IMR-90 (cell line): ENCODE measurements around the gene GPT2. TPM values are rescaled to one million over a fixed set of nuclear protein-coding genes. Genes with fewer than 3 reads are reported as not detected.
A peak's percentile ranks its signal among the peaks of the same experiment; 100 is the strongest.

ENCODE experiments used
- ATAC-seq: fragments of 200-7000 bp; cut with Tn5 transposase; 2 replicates; pipeline ENCODE4 v1.9.1; 2020; ENCODE audit warnings: low read depth, mild to moderate bottlenecking, moderate library complexity
- BruUV-seq: library from RNA; stranded (reverse); fragments of 400-500 nt; replicated peaks from 2 replicates; lab custom pipeline; 2021; lab: Mats Ljungman, UMichigan
- CTCF ChIA-PET: fragments of 300-600 bp; formaldehyde crosslinking; extraction: SDS; loops from one replicate; lab custom pipeline; 2021; ENCODE audit warnings: antibody characterized with exemption; lab: Yijun Ruan, JAX
- POLR2A ChIA-PET: fragments of 300-600 bp; sonication (Branson Sonifier 250); formaldehyde crosslinking; loops from one replicate; lab custom pipeline; 2022; ENCODE audit warnings: antibody characterized with exemption; ENCODE audit not compliant: unreplicated experiment; lab: Charles Lee
- DNase-seq: peaks from one replicate; pipeline ENCODE4 v3.0.0; 2013
- H2AFZ ChIP-seq: replicated peaks from 2 replicates; pipeline ENCODE3; 2013; ENCODE audit warnings: low read length, mild to moderate bottlenecking; ENCODE audit not compliant: poor library complexity
- H2AK5ac ChIP-seq: 2 replicates; pipeline ENCODE4 v1.6.1; 2013; ENCODE audit warnings: low read depth, low read length, inconsistent platforms
- H2AK9ac ChIP-seq: replicated peaks from 2 replicates; pipeline ENCODE3; 2013; ENCODE audit warnings: mild to moderate bottlenecking, low read depth, low read length, moderate library complexity; ENCODE audit not compliant: poor library complexity
- H2BK120ac ChIP-seq: 2 replicates; pipeline ENCODE4 v1.6.1; 2013; ENCODE audit warnings: low read depth, low read length, inconsistent platforms
- H2BK15ac ChIP-seq: 3 replicates; pipeline ENCODE4 v1.6.1; 2013; ENCODE audit warnings: low read depth, low read length, inconsistent platforms
- H2BK20ac ChIP-seq: 2 replicates; pipeline ENCODE4 v1.6.1; 2013; ENCODE audit warnings: low read depth, mild to moderate bottlenecking, inconsistent platforms, low read length, moderate library complexity
- H2BK5ac ChIP-seq: 2 replicates; pipeline ENCODE4 v1.6.1; 2013; ENCODE audit warnings: mild to moderate bottlenecking, low read depth, low read length, inconsistent platforms; ENCODE audit not compliant: poor library complexity, severe bottlenecking
- H3K14ac ChIP-seq: replicated peaks from 2 replicates; pipeline ENCODE4 v1.6.1; 2013; ENCODE audit warnings: low read depth, low read length, inconsistent platforms
- H3K18ac ChIP-seq: 2 replicates; pipeline ENCODE4 v1.6.1; 2013; ENCODE audit warnings: low read depth, low read length, control low read depth
- H3K23ac ChIP-seq: 2 replicates; pipeline ENCODE4 v1.6.1; 2013; ENCODE audit warnings: low read depth, low read length, inconsistent platforms
- H3K27ac ChIP-seq: 2 replicates; pipeline ENCODE4 v1.5.1; 2013; ENCODE audit warnings: mild to moderate bottlenecking, control low read depth, low read length; ENCODE audit not compliant: insufficient read depth
- H3K27me3 ChIP-seq: 2 replicates; pipeline ENCODE4 v1.6.1; 2013; ENCODE audit warnings: low read length; ENCODE audit not compliant: control insufficient read depth, insufficient read depth
- H3K36me3 ChIP-seq: 2 replicates; pipeline ENCODE4 v1.6.1; 2013; ENCODE audit warnings: low read length, mixed read lengths; ENCODE audit not compliant: control insufficient read depth, insufficient read depth
- H3K4ac ChIP-seq: 2 replicates; pipeline ENCODE4 v1.6.1; 2013; ENCODE audit warnings: low read depth, low read length, inconsistent platforms
- H3K4me1 ChIP-seq: 2 replicates; pipeline ENCODE4 v1.6.1; 2013; ENCODE audit warnings: low read length, mixed read lengths; ENCODE audit not compliant: control insufficient read depth, insufficient read depth
- H3K4me2 ChIP-seq: 2 replicates; pipeline ENCODE4 v1.6.1; 2013; ENCODE audit warnings: low read depth, mild to moderate bottlenecking, control low read depth, low read length, moderate library complexity
- H3K4me3 ChIP-seq: 2 replicates; pipeline ENCODE4 v1.5.1; 2013; ENCODE audit warnings: low read depth, mild to moderate bottlenecking, control low read depth, low read length, moderate library complexity; ENCODE audit not compliant: insufficient read depth
- H3K56ac ChIP-seq: 2 replicates; pipeline ENCODE4 v1.6.1; 2013; ENCODE audit warnings: low read length, inconsistent platforms; ENCODE audit not compliant: insufficient read depth; ENCODE audit errors: extremely low read depth
- H3K79me1 ChIP-seq, 2 experiments: 2 replicates each; pipeline ENCODE4 v1.6.1; 2013; ENCODE audit warnings: low read length in 2 of 2, inconsistent platforms in 1 of 2, low read depth in 1 of 2
- H3K9ac ChIP-seq: 2 replicates; pipeline ENCODE4 v1.6.1; 2013; ENCODE audit warnings: low read depth, low read length, control low read depth
- H3K9me1 ChIP-seq: 2 replicates; pipeline ENCODE4 v1.6.1; 2013; ENCODE audit warnings: low read length, inconsistent platforms; ENCODE audit not compliant: insufficient read depth
- H3K9me3 ChIP-seq: 2 replicates; pipeline ENCODE4 v1.6.1; 2013; ENCODE audit warnings: low read length; ENCODE audit not compliant: control insufficient read depth, insufficient read depth
- H4K20me1 ChIP-seq: 2 replicates; pipeline ENCODE4 v1.6.1; 2013; ENCODE audit warnings: low read length, inconsistent platforms; ENCODE audit not compliant: insufficient read depth
- H4K5ac ChIP-seq: 2 replicates; pipeline ENCODE4 v1.6.1; 2013; ENCODE audit warnings: mild to moderate bottlenecking, low read depth, low read length, control low read depth
- H4K8ac ChIP-seq, 2 experiments: 2 replicates each; pipeline ENCODE4 v1.6.1; 2013; ENCODE audit warnings: low read depth in 2 of 2, low read length in 2 of 2, control low read depth in 1 of 2, inconsistent platforms in 1 of 2
- H4K91ac ChIP-seq: 2 replicates; pipeline ENCODE4 v1.6.1; 2013; ENCODE audit warnings: low read depth, low read length, inconsistent platforms; ENCODE audit not compliant: insufficient read depth
- MAFK ChIP-seq: IDR thresholded peaks from 2 replicates; pipeline ENCODE4 v1.6.1; 2012; ENCODE audit warnings: low read depth, low read length, improper control_type of control experiment
- RFX5 ChIP-seq: IDR thresholded peaks from 2 replicates; pipeline ENCODE4 v1.8.0; 2012; ENCODE audit warnings: low read depth, mild to moderate bottlenecking, low read length, moderate library complexity
- WGBS, 2 experiments: methylation state at CpG; one replicate each; pipeline versions ENCODE4 v1.1.5 to v1.1.7; 2013; ENCODE audit warnings: missing lambda C conversion rate in 2 of 2; ENCODE audit not compliant: insufficient read length in 1 of 2; ENCODE audit errors: extremely low coverage in 2 of 2; 5-methylcytosine and 5-hydroxymethylcytosine counted together
- dilution Hi-C: fragments of 300-500 bp; cut with HindIII; formaldehyde crosslinking; loops from one replicate; pipeline ENCODE4 v1.14.3; 2018; ENCODE audit warnings: low sequenced_read_pairs; ENCODE audit not compliant: unreplicated experiment
- in situ Hi-C: fragments of 300-500 bp; cut with MboI; formaldehyde crosslinking; loops from 3 replicates; pipeline ENCODE4 v1.14.3; 2019; ENCODE audit warnings: low sequenced_read_pairs, inconsistent platforms, mixed read lengths
- intact Hi-C: fragments of 100-400 bp; cut with micrococcal nuclease; formaldehyde crosslinking; loops from 2 replicates; pipeline ENCODE4 v1.10.0; 2022
- polyA plus RNA-seq, 3 experiments: library from polyadenylated mRNA; depleted of rRNA; stranded (reverse); fragments of >200 nt; gene quantifications; 2 replicates each; pipeline ENCODE4 v1.2.3, GENCODE V29; 2012; ENCODE audit warnings: low replicate concordance in 1 of 3
- total RNA-seq: library from RNA; depleted of rRNA; stranded (reverse); fragments of >200 nt; gene quantifications from 2 replicates; pipeline ENCODE4 v1.2.3, GENCODE V29; 2012

The GPT2 gene
- total and polyA plus RNA-seq, 2 of the 4 experiments (the other 2 are of a cell fraction): 26.4 to 31.5 TPM

DNA sequence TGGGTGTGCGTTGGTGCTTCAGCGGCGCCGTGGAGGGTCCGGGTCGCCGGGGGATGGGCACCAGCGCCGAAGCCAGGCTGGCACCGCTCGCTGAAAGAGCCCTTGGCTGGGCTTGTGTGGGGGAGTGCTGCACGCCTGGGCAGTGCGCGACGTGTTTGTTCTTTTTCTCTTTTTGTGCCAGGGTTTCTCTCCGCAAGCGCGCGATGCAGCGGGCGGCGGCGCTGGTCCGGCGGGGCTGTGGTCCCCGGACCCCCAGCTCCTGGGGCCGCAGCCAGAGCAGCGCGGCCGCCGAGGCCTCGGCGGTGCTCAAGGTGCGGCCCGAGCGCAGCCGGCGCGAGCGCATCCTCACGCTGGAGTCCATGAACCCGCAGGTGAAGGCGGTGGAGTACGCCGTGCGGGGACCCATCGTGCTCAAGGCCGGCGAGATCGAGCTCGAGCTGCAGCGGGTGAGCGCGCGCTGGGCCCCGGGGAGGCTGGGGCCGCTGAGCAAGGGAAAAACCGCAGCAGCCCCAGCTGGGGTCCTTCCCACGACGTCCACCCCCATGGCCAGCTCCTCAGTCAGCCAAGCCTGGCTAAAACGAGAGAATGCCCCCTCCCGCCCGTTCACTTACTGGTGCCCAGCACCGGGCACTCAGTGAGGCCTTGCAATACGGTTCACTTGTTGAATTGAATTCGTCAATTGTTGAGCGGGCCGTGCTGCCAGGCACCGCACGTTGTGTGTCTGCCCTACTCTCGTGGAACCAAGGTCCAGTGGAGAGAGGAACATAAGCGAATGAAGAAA, 541 bp downstream of the GPT2 start:
- H3K9ac ChIP-seq: peak overlapping the region; percentile 76
- no TSS peak for BruUV-seq
- H3K4ac ChIP-seq: peak overlapping the region; percentile 48; the same call in 1 of the 2 replicates
- peak overlapping the region; percentile 31 for H2BK5ac ChIP-seq
- peak overlapping the region; percentile 98 for H3K4me2 ChIP-seq
- peaks cover 10% of the 10 kb centered on the region for H3K27me3 ChIP-seq
- H3K4me1 ChIP-seq: peaks cover 13% of the 10 kb centered on the region; the same call in 1 of the 2 replicates
- peak overlapping the region; percentile 73; the same call in 1 of the 2 replicates for H4K91ac ChIP-seq
- H3K27ac ChIP-seq: peak overlapping the region; percentile 61
- dilution Hi-C loops (no loop called here), intact Hi-C loops (loop anchor here (5.0 kb wide), 1 partner anchor 32 kb away; no protein-coding TSS in a partner anchor), in situ Hi-C loops (no loop called here)
- H2BK120ac ChIP-seq: no peak overlapping the region
- peak overlapping the region; percentile 48 for H3K14ac ChIP-seq
- H3K4me3 ChIP-seq: peak overlapping the region; percentile 79
- peak overlapping the region; percentile 62 for H2AK5ac ChIP-seq
- no peak overlapping the region; the same call in 1 of the 2 replicates for H3K56ac ChIP-seq
- peak overlapping the region; percentile 68 for H3K23ac ChIP-seq
- WGBS, 2 experiments: 1% methylated on average over 28 of the region's 72 CpGs; no CpG with 5 or more reads in 1 of the 2 experiments
- peak; percentile 20 for DNase-seq
- peak overlapping the region; percentile 98 for H2AFZ ChIP-seq
- H3K9me3 ChIP-seq: no peaks in the 10 kb centered on the region
- H4K5ac ChIP-seq: no peak overlapping the region
- no peak for TF ChIP-seq MAFK
- TF ChIP-seq RFX5: no peak
- ChIA-PET CTCF (interaction anchor here (0.6 to 1.6 kb wide), 3 partner anchors 31 to 219 kb away, joined by 3 to 5 read pairs (median 5); no protein-coding TSS in a partner anchor), POLR2A (interaction anchor here (0.6 kb wide), 1 partner anchor 39 kb away, joined by 6 read pairs; no protein-coding TSS in a partner anchor)
- peaks cover 3% of the 10 kb centered on the region; the same call in 1 of the 2 replicates for H3K36me3 ChIP-seq
- H3K79me1 ChIP-seq: peaks cover 12 to 54% of the 10 kb centered on the region in 2 experiments
- H4K8ac ChIP-seq: peak overlapping the region; percentile 70 to 78; a peak in 2 of 4 replicates
- H2BK15ac ChIP-seq: no peak overlapping the region
- ATAC-seq: peak; percentile 19
- peaks cover 24% of the 10 kb centered on the region for H4K20me1 ChIP-seq
- peak overlapping the region; percentile 94 for H2AK9ac ChIP-seq
- H2BK20ac ChIP-seq: no peak overlapping the region
- peaks cover 13% of the 10 kb centered on the region for H3K9me1 ChIP-seq
- H3K18ac ChIP-seq: no peak overlapping the region
